DND-41 (cell line): ENCODE data around the gene TRIM41.

Experiments used
- EZH2 ChIP-seq: IDR thresholded peaks from 3 replicates; pipeline ENCODE4 v1.6.1; 2012; ENCODE audit warnings: borderline replicate concordance, low read depth, mild to moderate bottlenecking, moderate library complexity, low read length, inconsistent platforms; ENCODE audit not compliant: severe bottlenecking
- TF ChIP-seq, protein P1 (sequence below): IDR thresholded peaks from 2 replicates; pipeline ENCODE4 v1.5.1; 2012; ENCODE audit warnings: borderline replicate concordance, low read length, moderate library complexity, mild to moderate bottlenecking; ENCODE audit not compliant: poor library complexity, severe bottlenecking; ENCODE audit errors: extremely low read depth

DNA sequence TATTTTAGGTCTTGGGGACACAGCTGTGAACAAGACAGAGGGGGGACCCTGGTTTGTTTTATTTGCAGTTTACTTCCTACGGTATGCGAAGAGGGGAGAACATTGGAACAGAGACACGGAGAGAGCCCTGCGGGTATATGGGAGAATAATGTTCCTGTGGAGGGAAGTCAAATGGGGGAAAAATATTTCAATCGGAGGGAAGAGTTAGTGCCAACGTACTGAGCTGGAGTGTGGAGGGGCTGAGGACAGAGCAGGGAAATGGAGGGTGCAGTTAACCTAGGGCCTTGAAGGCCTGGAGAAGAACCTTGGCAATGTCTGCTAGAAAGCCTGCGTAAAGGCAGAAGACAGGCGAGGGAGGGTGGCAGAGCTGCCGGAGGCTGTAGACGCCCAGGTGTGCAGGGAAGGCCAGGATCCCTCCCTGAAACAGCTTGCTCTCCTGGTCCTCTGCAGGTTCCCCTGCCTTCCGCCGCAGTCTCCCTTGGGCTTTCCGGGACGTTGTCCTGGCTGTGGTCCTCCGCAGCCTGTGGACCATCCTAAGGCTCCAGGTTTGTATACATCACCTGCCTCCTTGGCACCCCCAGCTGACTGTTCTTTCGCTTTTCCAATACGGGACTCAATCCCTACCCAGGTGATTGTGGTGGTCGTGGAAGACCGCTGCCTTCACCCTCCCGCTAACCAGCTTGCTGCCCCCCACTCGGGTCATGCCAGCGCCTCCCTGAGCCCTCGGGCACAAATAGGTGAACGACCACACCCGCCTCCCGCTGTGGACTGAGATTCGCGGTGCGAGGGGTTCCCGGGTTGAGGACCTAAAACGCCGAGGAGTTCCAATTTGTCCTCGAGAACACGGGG, 22.6 kb downstream of the TRIM41 start:
- TF ChIP-seq EZH2, result no peak
- TF ChIP-seq, protein P1, sequence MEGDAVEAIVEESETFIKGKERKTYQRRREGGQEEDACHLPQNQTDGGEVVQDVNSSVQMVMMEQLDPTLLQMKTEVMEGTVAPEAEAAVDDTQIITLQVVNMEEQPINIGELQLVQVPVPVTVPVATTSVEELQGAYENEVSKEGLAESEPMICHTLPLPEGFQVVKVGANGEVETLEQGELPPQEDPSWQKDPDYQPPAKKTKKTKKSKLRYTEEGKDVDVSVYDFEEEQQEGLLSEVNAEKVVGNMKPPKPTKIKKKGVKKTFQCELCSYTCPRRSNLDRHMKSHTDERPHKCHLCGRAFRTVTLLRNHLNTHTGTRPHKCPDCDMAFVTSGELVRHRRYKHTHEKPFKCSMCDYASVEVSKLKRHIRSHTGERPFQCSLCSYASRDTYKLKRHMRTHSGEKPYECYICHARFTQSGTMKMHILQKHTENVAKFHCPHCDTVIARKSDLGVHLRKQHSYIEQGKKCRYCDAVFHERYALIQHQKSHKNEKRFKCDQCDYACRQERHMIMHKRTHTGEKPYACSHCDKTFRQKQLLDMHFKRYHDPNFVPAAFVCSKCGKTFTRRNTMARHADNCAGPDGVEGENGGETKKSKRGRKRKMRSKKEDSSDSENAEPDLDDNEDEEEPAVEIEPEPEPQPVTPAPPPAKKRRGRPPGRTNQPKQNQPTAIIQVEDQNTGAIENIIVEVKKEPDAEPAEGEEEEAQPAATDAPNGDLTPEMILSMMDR, result no peak
